DOHH2 (cell line): ENCODE measurements around the gene BTG4.

Experiments used
- H3F3A ChIP-seq: fragments of 200-600 bp; sonication (generic), shearing (Covaris generic); 2 replicates; pipeline ENCODE4 v1.6.0; 2016; ENCODE audit warnings: antibody characterized with exemption, mild to moderate bottlenecking; ENCODE audit not compliant: control insufficient read depth, insufficient read depth
- H3K27ac ChIP-seq: fragments of 200-600 bp; sonication (generic); 2 replicates; pipeline ENCODE4 v1.5.1; 2014; ENCODE audit warnings: low read depth, mild to moderate bottlenecking, low read length, moderate library complexity
- H3K27me3 ChIP-seq: fragments of 200-600 bp; sonication (generic); 2 replicates; pipeline ENCODE4 v1.6.1; 2014; ENCODE audit warnings: mild to moderate bottlenecking, low read length, mixed read lengths; ENCODE audit not compliant: control insufficient read depth
- H3K36me3 ChIP-seq: fragments of 200-600 bp; sonication (generic); 2 replicates; pipeline ENCODE4 v1.6.1; 2014; ENCODE audit warnings: mild to moderate bottlenecking, low read length, moderate library complexity, mixed read lengths; ENCODE audit not compliant: control insufficient read depth
- H3K4me1 ChIP-seq: fragments of 200-600 bp; sonication (generic); 2 replicates; pipeline ENCODE4 v1.6.1; 2014; ENCODE audit warnings: mild to moderate bottlenecking, low read length, mixed read lengths; ENCODE audit not compliant: control insufficient read depth
- H3K4me2 ChIP-seq: fragments of 200-600 bp; sonication (generic); 2 replicates; pipeline ENCODE4 v1.6.0; 2014; ENCODE audit warnings: mild to moderate bottlenecking, low read length, moderate library complexity
- H3K4me3 ChIP-seq: fragments of 200-600 bp; sonication (generic); 2 replicates; pipeline ENCODE4 v1.5.1; 2014; ENCODE audit warnings: mild to moderate bottlenecking, low read length, mixed read lengths
- H3K79me2 ChIP-seq: fragments of 200-600 bp; sonication (generic); 2 replicates; pipeline ENCODE4 v1.6.1; 2014; ENCODE audit warnings: mild to moderate bottlenecking, low read length, mixed read lengths; ENCODE audit not compliant: control insufficient read depth
- H3K9me2 ChIP-seq: fragments of 200-600 bp; sonication (generic); replicated peaks from 2 replicates; pipeline ENCODE4 v1.6.1; 2014; ENCODE audit warnings: mild to moderate bottlenecking, low read length, mixed read lengths; ENCODE audit not compliant: control insufficient read depth
- H3K9me3 ChIP-seq: fragments of 200-600 bp; sonication (generic); 2 replicates; pipeline ENCODE4 v1.6.1; 2014; ENCODE audit warnings: antibody characterized with exemption, low read length, mixed read lengths; ENCODE audit not compliant: control insufficient read depth, insufficient read depth
- H4K20me1 ChIP-seq: fragments of 200-600 bp; sonication (generic); 2 replicates; pipeline ENCODE4 v1.6.0; 2014; ENCODE audit warnings: low read depth, mild to moderate bottlenecking, antibody characterized with exemption, low read length, moderate library complexity; ENCODE audit not compliant: control insufficient read depth, insufficient read depth
- CTCF ChIP-seq: fragments of 200-600 bp; sonication (generic); IDR thresholded peaks from one replicate; pipeline ENCODE4 v1.5.1; 2014; ENCODE audit warnings: antibody characterized with exemption, mild to moderate bottlenecking, low read depth, low read length; ENCODE audit not compliant: poor library complexity, severe bottlenecking
- EZH2phosphoT487 ChIP-seq: fragments of 200-600 bp; sonication (generic); IDR thresholded peaks from 2 replicates; pipeline ENCODE4 v1.6.1; 2017; ENCODE audit warnings: borderline replicate concordance, mild to moderate bottlenecking, antibody characterized with exemption, low read length, moderate library complexity, mixed read lengths

The BTG4 gene

GRCh38 chr11:111549196-111549868 lies 37.1 kb upstream of the BTG4 start:
- no peak for TF ChIP-seq CTCF
- no peak for TF ChIP-seq EZH2phosphoT487
- Histone ChIP-seq H3K4me2 (no peak overlapping the region), H3K27ac (no peak overlapping the region), H3K27me3 (peaks cover 5% of the 10 kb centered on the region; the same call in 1 of the 2 replicates), H3K4me3 (no peak overlapping the region), H4K20me1 (no peaks in the 10 kb centered on the region), H3K79me2 (no peaks in the 10 kb centered on the region), H3F3A (no peaks in the 10 kb centered on the region), H3K9me2 (no peaks in the 10 kb centered on the region), H3K9me3 (no peaks in the 10 kb centered on the region), H3K36me3 (no peaks in the 10 kb centered on the region), H3K4me1 (peaks cover 11% of the 10 kb centered on the region)

GRCh38 chr11:111548525-111548924 lies 36.3 kb upstream of the BTG4 start:
- Histone ChIP-seq H3K9me2 (no peaks in the 10 kb centered on the region), H3K27me3 (peaks cover 5% of the 10 kb centered on the region; the same call in 1 of the 2 replicates), H4K20me1 (no peaks in the 10 kb centered on the region), H3K4me1 (peaks cover 11% of the 10 kb centered on the region), H3K4me3 (no peak overlapping the region), H3K27ac (no peak overlapping the region), H3F3A (no peaks in the 10 kb centered on the region), H3K9me3 (no peaks in the 10 kb centered on the region), H3K4me2 (no peak overlapping the region), H3K79me2 (no peaks in the 10 kb centered on the region), H3K36me3 (no peaks in the 10 kb centered on the region)
- TF ChIP-seq EZH2phosphoT487 (no peak), CTCF (no peak)

DNA sequence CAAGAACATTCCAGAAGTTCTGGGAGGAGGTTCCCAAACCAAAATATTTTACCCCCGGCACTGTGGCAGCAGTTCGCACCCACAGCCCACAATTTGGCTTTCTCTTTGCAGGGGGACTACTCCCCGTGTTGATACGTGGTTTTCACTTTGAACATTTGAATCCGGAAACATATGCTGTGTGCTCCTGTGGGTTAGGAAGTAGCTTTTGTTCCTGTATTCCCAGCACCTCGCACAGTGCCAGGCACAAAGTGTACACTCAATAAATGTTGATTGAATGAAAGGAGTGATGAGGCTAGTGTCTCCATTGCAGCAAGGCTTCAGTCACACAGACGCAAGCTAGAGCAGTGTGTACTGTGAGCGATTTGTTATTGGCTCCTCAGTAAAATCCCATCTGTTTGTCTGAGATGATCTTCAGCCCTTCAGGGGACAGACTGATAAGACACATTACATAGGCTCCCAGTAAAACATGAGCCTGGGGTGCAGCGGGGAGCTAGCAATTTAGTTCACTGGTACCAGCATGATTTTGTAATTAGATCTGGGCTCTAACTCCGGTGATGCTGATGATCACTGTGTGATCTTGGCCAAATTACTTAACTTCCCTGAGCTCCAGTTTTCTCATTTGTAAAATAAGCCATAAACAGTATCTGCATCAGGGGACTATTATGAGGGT lies 30.6 kb upstream of the BTG4 start:
- H3K9me2 ChIP-seq, result no peaks in the 10 kb centered on the region
- TF ChIP-seq EZH2phosphoT487 (no peak), CTCF (no peak)
- no peak overlapping the region for H3K27ac ChIP-seq
- H3K4me1 ChIP-seq, result no peaks in the 10 kb centered on the region
- H3K9me3 ChIP-seq, result no peaks in the 10 kb centered on the region
- no peaks in the 10 kb centered on the region for H3F3A ChIP-seq
- H3K27me3 ChIP-seq, result peaks cover 52% of the 10 kb centered on the region
- H4K20me1 ChIP-seq, result no peaks in the 10 kb centered on the region
- H3K79me2 ChIP-seq, result no peaks in the 10 kb centered on the region
- no peaks in the 10 kb centered on the region for H3K36me3 ChIP-seq
- no peak overlapping the region for H3K4me3 ChIP-seq
- H3K4me2 ChIP-seq, result no peak overlapping the region
